HCT116 (cell line): Measurements from ENCODE around the gene ACADSB. TPM values are rescaled to one million over a fixed set of nuclear protein-coding genes. Genes with fewer than 3 reads are reported as not detected.

Experiments
- ATAC-seq: fragments of 200-7000 bp; cut with Tn5 transposase; 2 replicates; pipeline ENCODE4 v1.9.1; 2020; ENCODE audit warnings: mild to moderate bottlenecking, moderate library complexity
- BruUV-seq: library from RNA; stranded (reverse); fragments of 400-500 nt; replicated peaks from 2 replicates; lab custom pipeline; 2021; lab: Mats Ljungman, UMichigan
- CTCF ChIA-PET: fragments of 300-600 bp; sonication (Branson Sonifier 250); formaldehyde crosslinking; loops from one replicate; lab custom pipeline; 2021; ENCODE audit warnings: antibody characterized with exemption; lab: Charles Lee
- POLR2A ChIA-PET: fragments of 300-600, 350-600 bp; sonication (Branson Sonifier 250); formaldehyde crosslinking; loops from one replicate; lab custom pipeline; 2021; ENCODE audit warnings: antibody characterized with exemption; lab: Charles Lee
- RAD21 ChIA-PET, 2 experiments: fragments of 300-600 bp; sonication (Branson Sonifier 250); formaldehyde crosslinking; loops; one replicate each; lab custom pipeline; 2023; ENCODE audit warnings: low total read pairs in 2 of 2; ENCODE audit not compliant: uncharacterized antibody in 2 of 2, unreplicated experiment in 2 of 2, low non-redundant PET in 1 of 2; lab: Charles Lee
- DNase-seq: peaks from one replicate; pipeline ENCODE4 v3.0.0-alpha.2; 2010; ENCODE audit warnings: low read depth, low spot score
- H2AFZ ChIP-seq: fragments of 200-600 bp; shearing (Covaris generic), sonication (generic); 2 replicates; pipeline ENCODE4 v1.6.1; 2017; ENCODE audit warnings: low read depth, mixed run types, mixed read lengths, antibody characterized with exemption, low read length; ENCODE audit not compliant: poor library complexity, severe bottlenecking
- H3K27ac ChIP-seq: 2 replicates; pipeline ENCODE4 v1.5.1; 2012; ENCODE audit warnings: low read depth, low read length
- H3K27me3 ChIP-seq: fragments of 200-600 bp; sonication (generic); 2 replicates; pipeline ENCODE4 v1.6.1; 2016; ENCODE audit warnings: mixed run types, low read length, mixed read lengths; ENCODE audit not compliant: insufficient read depth
- H3K36me3 ChIP-seq, 2 experiments: fragments of 200-500 bp in 1 of 2; fragments of 200-600 bp in 1 of 2; sonication (Bioruptor generic) in 1 of 2; sonication (generic) in 1 of 2; 2 replicates each; pipeline versions ENCODE4 v1.5.1 to v1.6.1; 2014 to 2016; ENCODE audit warnings: low read length in 2 of 2, inconsistent platforms in 1 of 2, mixed read lengths in 1 of 2, mixed run types in 1 of 2; ENCODE audit not compliant: insufficient read depth in 2 of 2, control insufficient read depth in 1 of 2
- H3K4me1 ChIP-seq, 2 experiments: fragments of 200-600 bp in 1 of 2; sonication (generic) in 1 of 2; 2 replicates each; pipeline versions ENCODE4 v1.5.1 to v1.6.1; 2012 to 2017; ENCODE audit warnings: low read length in 2 of 2, inconsistent platforms in 1 of 2, mild to moderate bottlenecking in 1 of 2, mixed read lengths in 1 of 2, mixed run types in 1 of 2, moderate library complexity in 1 of 2; ENCODE audit not compliant: insufficient read depth in 2 of 2, control insufficient read depth in 1 of 2
- H3K4me2 ChIP-seq: fragments of 200-600 bp; sonication (generic); 2 replicates; pipeline ENCODE4 v1.6.1; 2017; ENCODE audit warnings: mixed run types, low read length, mixed read lengths
- H3K4me3 ChIP-seq, 2 experiments: fragments of 200-600 bp in 1 of 2; sonication (generic) in 1 of 2; replicated peaks in 1 of 2; 2 replicates each; pipeline ENCODE4 v1.5.1; 2011 to 2016; ENCODE audit warnings: low read length in 2 of 2, control low read depth in 1 of 2, low read depth in 1 of 2, mild to moderate bottlenecking in 1 of 2, mixed read lengths in 1 of 2, mixed run types in 1 of 2
- H3K79me2 ChIP-seq: fragments of 200-600 bp; sonication (generic); 2 replicates; pipeline ENCODE4 v1.6.1; 2017; ENCODE audit warnings: mild to moderate bottlenecking, mixed run types, low read length, moderate library complexity, mixed read lengths; ENCODE audit not compliant: insufficient read depth
- H3K9ac ChIP-seq: fragments of 200-600 bp; sonication (generic); 2 replicates; pipeline ENCODE4 v1.6.1; 2016; ENCODE audit warnings: low read length, mixed read lengths
- H3K9me2 ChIP-seq: fragments of 200-600 bp; sonication (generic), shearing (Covaris generic); 2 replicates; pipeline ENCODE4 v1.6.1; 2017; ENCODE audit warnings: mixed run types, mild to moderate bottlenecking, moderate library complexity; ENCODE audit not compliant: insufficient read depth
- H3K9me3 ChIP-seq, 2 experiments: fragments of 200-500 bp in 1 of 2; fragments of 200-600 bp in 1 of 2; sonication (Bioruptor generic) in 1 of 2; sonication (generic) in 1 of 2; 2 replicates each; pipeline ENCODE4 v1.6.1; 2014 to 2017; ENCODE audit warnings: low read length in 2 of 2, mixed read lengths in 2 of 2, inconsistent platforms in 1 of 2, low read depth in 1 of 2, mild to moderate bottlenecking in 1 of 2, mixed run types in 1 of 2, moderate library complexity in 1 of 2; ENCODE audit not compliant: control insufficient read depth in 1 of 2, insufficient read depth in 1 of 2
- H4K20me1 ChIP-seq: fragments of 200-600 bp; sonication (generic), shearing (Covaris generic); 2 replicates; pipeline ENCODE4 v1.6.1; 2017; ENCODE audit warnings: mixed run types, mild to moderate bottlenecking, moderate library complexity; ENCODE audit not compliant: insufficient read depth
- EZH2phosphoT487 ChIP-seq: fragments of 200-600 bp; IDR thresholded peaks from 2 replicates; pipeline ENCODE4 v1.6.1; 2018; ENCODE audit warnings: antibody characterized with exemption, borderline replicate concordance
- JUND ChIP-seq: IDR thresholded peaks from 2 replicates; pipeline ENCODE4 v1.6.1; 2012
- MAX ChIP-seq: IDR thresholded peaks from 2 replicates; pipeline ENCODE4 v1.6.1; 2012
- POLR2A ChIP-seq: IDR thresholded peaks from 2 replicates; pipeline ENCODE4 v1.7.0; 2011; ENCODE audit warnings: borderline replicate concordance; ENCODE audit not compliant: insufficient read depth, insufficient read length; ENCODE audit errors: extremely low read depth
- SRF ChIP-seq: IDR thresholded peaks from 2 replicates; pipeline ENCODE4 v1.6.1; 2012; ENCODE audit warnings: low read depth
- intact Hi-C: fragments of 100-400 bp; cut with micrococcal nuclease; formaldehyde crosslinking; loops from 2 replicates; pipeline ENCODE4 v1.10.0; 2022
- total RNA-seq: library from RNA; stranded (reverse); gene quantifications from one replicate; pipeline ENCODE4 v1.2.1, GENCODE V29; 2021; ENCODE audit not compliant: unreplicated experiment

Gene ACADSB
- total RNA-seq, 1 experiment from 2014 or later = 33.3 TPM

DNA sequence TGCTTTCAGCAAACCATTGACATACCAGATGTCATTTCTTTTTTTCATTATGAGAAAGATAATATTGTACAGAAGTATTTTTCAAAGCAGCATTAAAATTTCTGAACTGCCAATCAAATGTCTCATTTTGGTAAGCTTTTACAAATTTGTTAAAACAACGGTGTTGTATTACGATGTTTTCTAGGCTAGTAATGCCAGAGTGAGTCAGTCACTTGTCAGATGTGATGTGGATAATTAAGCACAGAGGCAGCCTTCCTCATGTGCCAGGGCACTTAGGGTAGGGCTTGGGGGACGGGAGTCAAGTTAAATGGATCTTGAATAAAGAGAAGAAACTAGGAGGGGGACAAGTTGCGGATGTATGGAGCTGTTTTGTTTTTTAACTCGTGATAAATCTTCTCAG lies 18.5 kb upstream of the ACADSB start:
- Histone ChIP-seq H3K9ac (no peak overlapping the region), H3K9me3 (no peaks in the 10 kb centered on the region), H4K20me1 (no peaks in the 10 kb centered on the region), H3K4me1 (no peaks in the 10 kb centered on the region), H3K27me3 (no peaks in the 10 kb centered on the region), H3K36me3 (peaks cover 7 to 14% of the 10 kb centered on the region in 2 experiments; a peak in 3 of 4 replicates), H3K4me3 (no peak overlapping the region), H2AFZ (no peak overlapping the region), H3K27ac (no peak overlapping the region), H3K79me2 (no peaks in the 10 kb centered on the region), H3K9me2 (no peaks in the 10 kb centered on the region), H3K4me2 (no peak overlapping the region)
- no peak for TF ChIP-seq JUND
- ATAC-seq (no peak), DNase-seq (no peak)
- POLR2A ChIA-PET = no interaction called here
- CTCF ChIA-PET = interaction anchor here (3.4 kb wide), 1 partner anchor 10 kb away, joined by 12 read pairs; the partner anchor contains the start of gene PSTK
- no TSS peak for BruUV-seq
- intact Hi-C loops = no loop called here
- RAD21 ChIA-PET = no interaction called here

DNA sequence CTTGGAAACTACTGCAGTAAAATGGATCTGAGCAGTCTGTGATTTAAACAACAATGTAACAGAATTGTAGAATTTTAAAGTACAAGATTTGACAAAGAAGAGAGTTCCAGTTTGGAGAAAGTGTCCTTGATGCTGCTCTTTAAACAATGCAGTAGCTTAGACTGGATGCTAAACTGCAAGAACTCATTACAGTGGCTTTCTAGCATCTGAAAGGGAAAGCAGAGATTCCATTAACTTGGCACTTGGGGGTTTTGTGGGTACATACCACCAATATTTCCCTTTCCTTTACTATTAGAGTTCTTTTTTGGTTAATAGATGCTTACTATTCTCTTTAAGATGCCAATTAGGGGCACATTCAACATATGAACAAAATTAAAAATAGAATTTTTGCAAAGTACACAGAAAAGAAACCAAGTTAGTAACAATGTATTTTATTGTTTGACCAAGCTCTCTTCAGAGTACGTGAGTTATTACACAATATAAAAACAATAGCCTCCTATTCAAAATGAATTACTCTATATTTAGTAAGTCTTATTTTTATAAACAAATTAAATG lies 16.7 kb upstream of the ACADSB start:
- intact Hi-C loops = no loop called here
- Histone ChIP-seq H3K4me3 (no peak overlapping the region), H3K4me2 (no peak overlapping the region), H3K79me2 (peaks cover 2% of the 10 kb centered on the region; the same call in 1 of the 2 replicates), H3K27me3 (no peaks in the 10 kb centered on the region), H3K9me2 (no peaks in the 10 kb centered on the region), H3K9ac (no peak overlapping the region), H2AFZ (no peak overlapping the region), H3K36me3 (peaks cover 11 to 17% of the 10 kb centered on the region in 2 experiments; a peak in 3 of 4 replicates), H3K27ac (no peak overlapping the region), H3K4me1 (no peaks in the 10 kb centered on the region), H3K9me3 (no peaks in the 10 kb centered on the region), H4K20me1 (no peaks in the 10 kb centered on the region)
- POLR2A ChIA-PET = no interaction called here
- ATAC-seq = no peak
- no TSS peak for BruUV-seq
- CTCF ChIA-PET = interaction anchor here (3.4 kb wide), 1 partner anchor 12 kb away, joined by 12 read pairs; the partner anchor contains the start of gene PSTK
- RAD21 ChIA-PET = no interaction called here
- DNase-seq = no peak
- TF ChIP-seq SRF (no peak), EZH2phosphoT487 (no peak), POLR2A (no peak), MAX (no peak)
